ENCODE results near the gene TSPEAR.

DNA sequence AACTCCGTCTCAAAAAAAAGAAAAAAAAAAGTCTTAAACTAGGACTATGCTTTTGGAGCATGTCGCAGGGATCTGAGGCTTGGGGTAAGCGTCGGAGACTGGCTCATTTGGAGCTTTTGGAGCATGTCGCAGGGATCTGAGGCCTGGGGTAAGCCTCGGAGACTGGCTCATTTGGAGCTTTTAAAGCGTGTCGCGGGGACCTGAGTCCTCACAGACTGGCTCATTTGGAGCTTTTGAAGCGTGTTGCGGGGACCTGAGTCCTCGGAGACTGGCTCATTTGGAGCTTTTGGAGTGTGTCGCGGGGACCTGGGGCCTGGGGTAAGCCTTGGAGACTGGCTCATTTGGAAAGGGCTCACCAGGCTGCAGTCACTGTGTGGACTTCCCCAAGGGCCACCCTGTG, 13.6 kb upstream of the TSPEAR start:
- TF ChIP-seq POLR2AphosphoS5 (IDR thresholded peaks at IDR 0.05; ENCODE audit: low read depth, low read length): no peak
- no peak for TF ChIP-seq POLR2A (IDR thresholded peaks at IDR 0.05; ENCODE audit: low read depth, low read length)
- TF ChIP-seq TAF1 (IDR thresholded peaks at IDR 0.05; ENCODE audit: low read depth, low read length): no peak
- no peak for TF ChIP-seq SPI1 (IDR thresholded peaks at IDR 0.05; ENCODE audit: low read depth, low read length)
- TF ChIP-seq POU2F2 (IDR thresholded peaks at IDR 0.05; ENCODE audit: low read depth, low read length): no peak
